ENCODE data around the gene EIF4A2. TPM values are rescaled to one million over a fixed set of nuclear protein-coding genes. Genes with fewer than 3 reads are reported as not detected.

EIF4A2 gene
- total RNA-seq, 1 donor from 2014 or later = 368 TPM

GRCh38 chr3:186818516-186818915 lies 35.1 kb downstream of the EIF4A2 start:
- intact Hi-C loops (cut with micrococcal nuclease) = no loop called here

DNA sequence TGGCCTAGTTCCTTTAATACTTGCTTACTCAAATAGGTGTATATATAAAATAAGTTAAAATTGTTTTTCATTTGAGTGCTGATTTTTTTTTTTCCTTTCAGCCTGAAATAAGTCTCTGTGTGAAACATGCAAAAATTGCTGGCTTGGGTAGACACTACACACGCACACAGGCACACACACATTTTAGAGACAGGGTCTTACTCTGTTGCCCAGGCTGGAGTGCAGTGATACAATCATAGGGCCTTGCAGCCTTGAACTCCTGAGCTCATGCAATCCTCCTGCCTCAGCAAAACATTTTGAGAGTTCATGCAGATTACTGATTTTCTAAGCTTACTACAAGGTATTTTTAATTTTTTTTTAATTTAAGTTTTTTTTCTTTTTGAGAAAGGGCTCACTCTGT lies 35.6 kb downstream of the EIF4A2 start:
- intact Hi-C loops (cut with micrococcal nuclease) = no loop called here

GRCh38 chr3:186821429-186822387 lies 38.3 kb downstream of the EIF4A2 start:
- intact Hi-C loops (cut with micrococcal nuclease) = loop anchor here (1.0 to 10.0 kb wide), 8 partner anchors 15 to 845 kb away; partner anchors contain the start of gene RFC4

DNA sequence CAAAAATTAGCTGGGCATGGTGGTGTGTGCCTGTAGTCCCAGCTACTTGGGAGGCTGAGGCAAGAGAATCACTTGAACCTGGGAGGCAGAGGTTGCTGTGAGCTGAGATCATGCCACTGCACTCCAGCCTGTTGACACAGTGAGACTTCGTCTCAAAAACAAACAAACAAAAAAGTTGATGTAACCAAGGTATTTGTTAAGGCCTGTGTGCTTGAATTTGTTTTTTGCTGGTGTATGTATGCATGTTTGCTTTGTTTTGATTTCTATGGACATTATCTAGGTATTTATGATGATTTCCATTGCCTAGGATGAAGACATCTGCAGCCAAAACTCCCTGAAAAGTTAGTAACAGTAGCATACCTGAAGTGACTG lies 39.0 kb downstream of the EIF4A2 start:
- intact Hi-C loops (cut with micrococcal nuclease) = loop anchor here (10.0 kb wide), 1 partner anchor 118 kb away; no protein-coding TSS in a partner anchor

DNA sequence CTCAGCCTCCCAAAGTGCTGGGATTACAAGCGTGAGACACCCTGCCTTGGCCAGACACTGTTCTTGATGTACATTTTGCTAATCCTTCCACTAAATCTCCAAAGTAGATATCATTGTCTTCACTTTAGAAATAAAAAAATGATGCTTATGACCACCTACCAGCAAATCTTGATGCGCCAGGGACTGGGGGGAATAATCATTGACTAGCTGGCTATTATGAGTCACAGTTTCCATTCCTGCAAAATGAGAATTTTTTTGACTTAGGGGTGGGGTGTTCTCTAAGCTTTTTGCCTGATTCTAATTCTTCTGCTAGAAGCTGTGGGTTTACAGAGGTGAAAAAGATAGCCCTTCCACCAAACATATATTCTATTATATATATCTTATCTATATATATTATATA lies 40.0 kb downstream of the EIF4A2 start:
- intact Hi-C loops (cut with micrococcal nuclease) = loop anchor here (10.0 kb wide), 1 partner anchor 119 kb away; no protein-coding TSS in a partner anchor

- intact Hi-C loops (cut with micrococcal nuclease) = loop anchor here (10.0 kb wide), 1 partner anchor 120 kb away; no protein-coding TSS in a partner anchor
These were observed 41.2 kb downstream of the EIF4A2 start for GRCh38 chr3:186824430-186825139.

GRCh38 chr3:186825294-186825821 lies 42.0 kb downstream of the EIF4A2 start:
- intact Hi-C loops (cut with micrococcal nuclease) = loop anchor here (10.0 kb wide), 1 partner anchor 121 kb away; no protein-coding TSS in a partner anchor

- intact Hi-C loops (cut with micrococcal nuclease) = loop anchor here (2.0 to 10.0 kb wide), 2 partner anchors 121 to 883 kb away; no protein-coding TSS in a partner anchor
These were observed 42.6 kb downstream of the EIF4A2 start for GRCh38 chr3:186825872-186826409.

GRCh38 chr3:186826410-186826975 lies 43.1 kb downstream of the EIF4A2 start:
- intact Hi-C loops (cut with micrococcal nuclease) = loop anchor here (2.0 to 10.0 kb wide), 2 partner anchors 122 to 884 kb away; no protein-coding TSS in a partner anchor

- intact Hi-C loops (cut with micrococcal nuclease) = loop anchor here (1.0 to 10.0 kb wide), 8 partner anchors 21 to 884 kb away; partner anchors contain the start of genes EIF4A2, ETV5, RFC4 and RPL39L
These were observed 43.8 kb downstream of the EIF4A2 start for GRCh38 chr3:186826976-186827857.

DNA sequence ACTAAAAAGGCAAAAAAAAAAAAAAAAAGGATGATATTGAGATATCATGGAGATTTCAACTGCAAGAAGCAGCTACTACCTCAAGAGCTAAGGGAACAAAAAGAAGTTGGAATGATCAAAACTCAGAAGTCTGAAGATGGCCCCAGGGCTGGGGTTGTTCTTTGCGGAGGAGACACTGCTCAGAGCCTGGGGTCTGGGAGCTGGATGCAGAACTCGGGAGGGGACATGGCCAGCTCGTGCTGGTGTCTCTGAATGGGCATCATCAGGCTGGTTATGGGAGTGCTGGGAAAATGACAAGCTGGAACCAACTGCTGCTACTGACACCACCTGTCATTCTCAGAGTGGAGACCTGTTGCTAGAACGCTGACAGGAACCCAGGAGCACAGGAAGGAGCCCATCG lies 45.0 kb downstream of the EIF4A2 start:
- intact Hi-C loops (cut with micrococcal nuclease) = loop anchor here (10.0 kb wide), 1 partner anchor 124 kb away; no protein-coding TSS in a partner anchor

DNA sequence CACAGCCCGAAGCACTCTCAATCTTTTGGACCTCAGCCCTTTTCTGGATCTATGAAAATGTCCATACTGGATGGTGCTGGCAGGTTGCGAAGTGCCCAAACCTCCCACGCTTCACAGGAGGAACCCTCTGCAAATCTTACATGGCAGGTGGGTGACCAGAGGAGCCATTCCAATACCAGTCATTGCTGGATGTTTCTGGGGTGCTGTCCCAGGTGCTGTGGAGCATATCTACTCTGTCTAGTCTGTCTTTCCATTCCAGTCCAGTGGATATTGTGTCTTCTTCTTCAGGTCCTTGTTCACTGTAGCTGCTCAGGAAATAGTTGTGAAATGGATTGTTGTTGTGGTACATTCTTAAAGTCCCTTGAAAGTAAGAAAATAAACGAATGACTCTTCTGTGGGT lies 48.4 kb downstream of the EIF4A2 start:
- intact Hi-C loops (cut with micrococcal nuclease) = no loop called here

DNA sequence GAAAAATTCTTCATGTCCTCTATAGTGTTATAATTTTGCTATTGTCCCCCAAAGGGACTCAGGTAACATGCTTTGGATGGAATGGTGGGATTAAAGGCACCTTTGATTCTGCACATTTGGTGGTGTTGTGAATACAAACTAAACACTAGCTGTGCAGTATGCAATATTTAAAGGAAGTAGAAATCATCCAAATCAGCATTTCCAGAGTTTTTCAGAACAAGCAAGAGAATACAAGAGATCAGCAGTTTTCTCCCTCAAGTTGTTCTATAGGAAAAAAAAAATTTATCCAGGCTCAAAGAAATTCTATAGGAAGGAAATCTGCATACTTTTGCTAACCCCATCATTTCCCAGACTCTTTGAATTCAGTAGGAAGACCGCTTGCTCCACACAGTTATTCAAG lies 48.9 kb downstream of the EIF4A2 start:
- intact Hi-C loops (cut with micrococcal nuclease) = no loop called here

Other genes with a start within 250 kb of the EIF4A2 start
- 4.7 and 5.5 TPM in 2 replicates for gene CRYGS, start 239.2 kb upstream of the EIF4A2 start, total RNA-seq
- 16.6 and 19.0 TPM in 2 replicates for gene TBCCD1, start 216.2 kb upstream of the EIF4A2 start, total RNA-seq
- 82.3 and 82.5 TPM in 2 replicates for gene DNAJB11, start 212.9 kb upstream of the EIF4A2 start, total RNA-seq
- not detected in 2 replicates for gene AHSG, start 170.5 kb upstream of the EIF4A2 start, total RNA-seq
- gene FETUB, start 143.2 kb upstream of the EIF4A2 start, total RNA-seq = not detected in 2 replicates
- gene HRG, start 117.6 kb upstream of the EIF4A2 start, total RNA-seq = not detected in 2 replicates
- gene KNG1, start 66.2 kb upstream of the EIF4A2 start, total RNA-seq = not detected in 2 replicates
- 60.7 and 63.8 TPM in 2 replicates for gene RFC4, start 22.9 kb downstream of the EIF4A2 start, total RNA-seq
- gene ADIPOQ, start 59.1 kb downstream of the EIF4A2 start, total RNA-seq = not detected in 2 replicates
- gene ST6GAL1, start 146.9 kb downstream of the EIF4A2 start, total RNA-seq = 175 and 191 TPM in 2 replicates

Data from T-helper 1 cell treated with Interleukin-12 subunit alpha and Interleukin-12 subunit beta and Interleukin-4 antibody, amounts not matched to agents 30 ng/mL and 1 ng/mL, for 36 hours (primary cell).